ENCODE data around the gene SPTAN1. TPM values are rescaled to one million over a fixed set of nuclear protein-coding genes. Genes with fewer than 3 reads are reported as not detected.

SPTAN1 gene
- total and polyA plus RNA-seq, 4 donors, result 70.0 to 438 (median 237) TPM

DNA sequence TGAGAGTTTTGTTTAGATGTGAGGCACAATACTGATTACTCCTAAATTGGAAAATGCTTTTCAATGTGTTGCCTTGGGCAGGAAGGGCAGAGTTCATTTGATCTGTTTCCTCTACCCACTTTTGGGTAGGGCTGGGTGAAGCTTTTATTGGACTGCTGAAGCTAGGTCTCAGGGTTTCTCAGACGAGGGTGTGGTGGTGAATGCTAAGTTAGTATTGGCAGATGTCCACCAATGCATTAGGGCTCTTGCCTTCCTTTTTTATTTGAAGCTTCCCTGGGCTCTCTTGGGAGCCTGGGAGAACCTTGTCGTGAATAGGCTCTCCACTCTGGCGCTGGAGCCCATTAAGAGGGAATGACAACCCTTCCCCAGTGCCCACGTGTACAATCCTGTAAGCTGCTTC lies 23.1 kb downstream of the SPTAN1 start:
- no peak overlapping the region for H3K4me3 ChIP-seq
- no peak overlapping the region for H3K9ac ChIP-seq (ENCODE audit: insufficient read depth in 1 of 2, low read length in 2 of 2)
- H3K36me3 ChIP-seq (ENCODE audit: control insufficient read depth in 4 of 4, insufficient read depth in 4 of 4, low read length in 4 of 4), result peaks cover 46 to 65% (median 51%) of the 10 kb centered on the region in 4 donors
- ATAC-seq (ENCODE audit: insufficient read depth, low FRiP score), result no peak
- H3K27me3 ChIP-seq (ENCODE audit: control insufficient read depth in 3 of 3, insufficient read depth in 3 of 3, low read length in 2 of 3), result no peaks in the 10 kb centered on the region
- TF ChIP-seq, protein P1, sequence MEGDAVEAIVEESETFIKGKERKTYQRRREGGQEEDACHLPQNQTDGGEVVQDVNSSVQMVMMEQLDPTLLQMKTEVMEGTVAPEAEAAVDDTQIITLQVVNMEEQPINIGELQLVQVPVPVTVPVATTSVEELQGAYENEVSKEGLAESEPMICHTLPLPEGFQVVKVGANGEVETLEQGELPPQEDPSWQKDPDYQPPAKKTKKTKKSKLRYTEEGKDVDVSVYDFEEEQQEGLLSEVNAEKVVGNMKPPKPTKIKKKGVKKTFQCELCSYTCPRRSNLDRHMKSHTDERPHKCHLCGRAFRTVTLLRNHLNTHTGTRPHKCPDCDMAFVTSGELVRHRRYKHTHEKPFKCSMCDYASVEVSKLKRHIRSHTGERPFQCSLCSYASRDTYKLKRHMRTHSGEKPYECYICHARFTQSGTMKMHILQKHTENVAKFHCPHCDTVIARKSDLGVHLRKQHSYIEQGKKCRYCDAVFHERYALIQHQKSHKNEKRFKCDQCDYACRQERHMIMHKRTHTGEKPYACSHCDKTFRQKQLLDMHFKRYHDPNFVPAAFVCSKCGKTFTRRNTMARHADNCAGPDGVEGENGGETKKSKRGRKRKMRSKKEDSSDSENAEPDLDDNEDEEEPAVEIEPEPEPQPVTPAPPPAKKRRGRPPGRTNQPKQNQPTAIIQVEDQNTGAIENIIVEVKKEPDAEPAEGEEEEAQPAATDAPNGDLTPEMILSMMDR (IDR thresholded peaks at IDR 0.05; ENCODE audit: control extremely low read depth, extremely low read depth), result no peak
- no peaks in the 10 kb centered on the region for H3K9me3 ChIP-seq (ENCODE audit: control insufficient read depth in 4 of 4, insufficient read depth in 3 of 4, low read length in 3 of 4)
- H3K4me1 ChIP-seq (ENCODE audit: control insufficient read depth in 5 of 5, insufficient read depth in 5 of 5, low read length in 5 of 5), result peaks cover 0 to 2% (median 0%) of the 10 kb centered on the region in 5 donors
- H3K27ac ChIP-seq (ENCODE audit: low read depth in 1 of 2, low read length in 1 of 2), result no peak overlapping the region
- 42 to 70% methylated on average over 4 of the region's 4 CpGs for WGBS, 2 donors
- no peak for DNase-seq

DNA sequence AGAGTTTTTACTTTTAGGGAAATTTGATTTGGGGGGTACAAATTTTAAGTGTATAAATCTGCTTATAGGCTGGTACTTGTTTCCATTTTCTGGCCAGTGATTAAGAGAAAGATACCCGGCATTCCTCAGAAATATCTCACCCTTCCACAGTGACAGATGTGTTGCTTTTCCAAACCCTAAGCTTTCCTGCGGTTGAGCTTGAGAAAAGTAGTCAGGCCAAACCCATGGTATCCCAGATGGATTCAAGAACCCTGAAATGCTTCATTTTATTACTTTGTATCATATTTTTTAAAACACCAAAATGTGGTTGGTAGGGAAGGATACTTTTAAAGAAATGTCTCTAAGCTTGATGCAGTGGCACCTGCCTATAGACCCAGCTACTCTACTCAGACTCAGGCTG lies 23.5 kb downstream of the SPTAN1 start:
- Histone ChIP-seq H3K27me3 (ENCODE audit: control insufficient read depth in 3 of 3, insufficient read depth in 3 of 3, low read length in 2 of 3) (no peaks in the 10 kb centered on the region), H3K36me3 (ENCODE audit: control insufficient read depth in 4 of 4, insufficient read depth in 4 of 4, low read length in 4 of 4) (peaks cover 49 to 69% (median 53%) of the 10 kb centered on the region in 4 donors), H3K9me3 (ENCODE audit: control insufficient read depth in 4 of 4, insufficient read depth in 3 of 4, low read length in 3 of 4) (no peaks in the 10 kb centered on the region), H3K9ac (ENCODE audit: insufficient read depth in 1 of 2, low read length in 2 of 2) (no peak overlapping the region), H3K27ac (ENCODE audit: low read depth in 1 of 2, low read length in 1 of 2) (no peak overlapping the region), H3K4me1 (ENCODE audit: control insufficient read depth in 5 of 5, insufficient read depth in 5 of 5, low read length in 5 of 5) (peaks cover 0 to 2% (median 0%) of the 10 kb centered on the region in 5 donors), H3K4me3 (no peak overlapping the region)
- no peak for ATAC-seq (ENCODE audit: insufficient read depth, low FRiP score)
- TF ChIP-seq, protein P1 (IDR thresholded peaks at IDR 0.05; ENCODE audit: control extremely low read depth, extremely low read depth), result no peak
- no peak for DNase-seq
- 90 to 91% methylated on average over 2 of the region's 2 CpGs for WGBS, 2 donors

DNA sequence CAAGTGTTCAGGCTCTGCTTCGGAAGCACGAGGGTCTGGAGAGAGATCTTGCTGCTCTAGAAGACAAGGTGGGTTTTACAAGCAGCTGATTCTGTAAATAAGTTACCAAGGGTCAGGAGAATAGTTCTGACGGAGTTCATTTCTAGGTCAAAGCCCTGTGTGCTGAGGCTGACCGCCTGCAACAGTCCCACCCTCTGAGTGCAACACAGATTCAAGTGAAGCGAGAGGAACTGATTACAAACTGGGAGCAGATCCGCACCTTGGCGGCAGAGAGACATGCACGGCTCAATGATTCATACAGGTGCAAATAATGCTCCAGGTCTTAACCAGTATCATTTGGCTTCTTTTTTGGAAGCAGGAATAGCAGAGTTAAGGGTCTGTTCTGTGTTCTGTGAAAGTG lies 24.8 kb downstream of the SPTAN1 start:
- H3K4me3 ChIP-seq, result no peak overlapping the region
- no peaks in the 10 kb centered on the region for H3K27me3 ChIP-seq (ENCODE audit: control insufficient read depth in 3 of 3, insufficient read depth in 3 of 3, low read length in 2 of 3)
- H3K4me1 ChIP-seq (ENCODE audit: control insufficient read depth in 5 of 5, insufficient read depth in 5 of 5, low read length in 5 of 5), result peaks cover 0 to 2% (median 0%) of the 10 kb centered on the region in 5 donors
- no peak overlapping the region for H3K27ac ChIP-seq (ENCODE audit: low read depth in 1 of 2, low read length in 1 of 2)
- ATAC-seq (ENCODE audit: insufficient read depth, low FRiP score) (no peak), DNase-seq (no peak)
- peaks cover 51 to 79% (median 61%) of the 10 kb centered on the region in 4 donors for H3K36me3 ChIP-seq (ENCODE audit: control insufficient read depth in 4 of 4, insufficient read depth in 4 of 4, low read length in 4 of 4)
- no peak overlapping the region for H3K9ac ChIP-seq (ENCODE audit: insufficient read depth in 1 of 2, low read length in 2 of 2)
- H3K9me3 ChIP-seq (ENCODE audit: control insufficient read depth in 4 of 4, insufficient read depth in 3 of 4, low read length in 3 of 4), result no peaks in the 10 kb centered on the region
- TF ChIP-seq, protein P1 (IDR thresholded peaks at IDR 0.05; ENCODE audit: control extremely low read depth, extremely low read depth), result no peak
- 89 to 97% methylated on average over 8 of the region's 8 CpGs for WGBS, 2 donors

DNA sequence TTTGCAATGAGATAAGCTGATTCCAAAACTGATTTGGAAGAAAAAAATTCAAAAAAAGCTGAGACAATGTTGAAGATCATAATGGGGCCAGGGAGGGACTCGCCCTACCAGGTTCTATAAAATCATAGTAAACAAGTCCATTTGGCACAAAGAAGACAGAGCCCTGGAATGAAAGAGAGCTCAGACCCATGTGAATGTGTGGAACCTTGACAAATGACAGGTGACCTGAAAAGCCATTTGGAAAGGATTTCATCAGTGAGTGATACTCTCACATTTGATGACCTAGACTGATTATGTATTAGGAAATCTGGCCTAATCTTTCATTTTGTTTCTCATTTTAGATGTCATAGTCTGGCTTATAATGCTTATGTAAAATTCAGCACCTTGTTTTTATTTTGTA lies 26.8 kb downstream of the SPTAN1 start:
- DNase-seq (no peak), ATAC-seq (ENCODE audit: insufficient read depth, low FRiP score) (no peak)
- WGBS, 2 donors, result 97 to 98% methylated on average over 1 of the region's 1 CpG

More for the DNA sequence above, 26.8 kb downstream of the SPTAN1 start:
- H3K9ac ChIP-seq (ENCODE audit: insufficient read depth in 1 of 2, low read length in 2 of 2), result no peak overlapping the region
- no peak overlapping the region for H3K4me3 ChIP-seq
- no peaks in the 10 kb centered on the region for H3K9me3 ChIP-seq (ENCODE audit: control insufficient read depth in 4 of 4, insufficient read depth in 3 of 4, low read length in 3 of 4)
- TF ChIP-seq, protein P1 (IDR thresholded peaks at IDR 0.05; ENCODE audit: control extremely low read depth, extremely low read depth), result no peak
- H3K27me3 ChIP-seq (ENCODE audit: control insufficient read depth in 3 of 3, insufficient read depth in 3 of 3, low read length in 2 of 3), result no peaks in the 10 kb centered on the region
- no peak overlapping the region for H3K27ac ChIP-seq (ENCODE audit: low read depth in 1 of 2, low read length in 1 of 2)
- peaks cover 63 to 91% (median 74%) of the 10 kb centered on the region in 4 donors for H3K36me3 ChIP-seq (ENCODE audit: control insufficient read depth in 4 of 4, insufficient read depth in 4 of 4, low read length in 4 of 4)
- H3K4me1 ChIP-seq (ENCODE audit: control insufficient read depth in 5 of 5, insufficient read depth in 5 of 5, low read length in 5 of 5), result peaks cover 0 to 2% (median 0%) of the 10 kb centered on the region in 5 donors

All from lung (tissue), 12 donors.